Keratinocyte (primary cell): ENCODE measurements around the gene MEG3.

Experiments
- EZH2 ChIP-seq: IDR thresholded peaks from one replicate; pipeline ENCODE4 v1.6.1; 2012; ENCODE audit warnings: inconsistent platforms, mild to moderate bottlenecking, low read length, moderate library complexity
- TF ChIP-seq, protein P1 (sequence below), 3 experiments: IDR thresholded peaks in 1 of 3; conservative IDR thresholded peaks in 1 of 3; optimal IDR thresholded peaks in 1 of 3; 2 replicates in 2 of 3; 3 replicates in 1 of 3; pipeline versions ENCODE3 to v1.5.1; 2011; ENCODE audit warnings: low read length in 3 of 3, mild to moderate bottlenecking in 3 of 3, moderate library complexity in 2 of 3, control low read depth in 1 of 3, inconsistent platforms in 1 of 3; ENCODE audit not compliant: insufficient read depth in 2 of 3; ENCODE audit errors: extremely low read depth in 1 of 3

DNA sequence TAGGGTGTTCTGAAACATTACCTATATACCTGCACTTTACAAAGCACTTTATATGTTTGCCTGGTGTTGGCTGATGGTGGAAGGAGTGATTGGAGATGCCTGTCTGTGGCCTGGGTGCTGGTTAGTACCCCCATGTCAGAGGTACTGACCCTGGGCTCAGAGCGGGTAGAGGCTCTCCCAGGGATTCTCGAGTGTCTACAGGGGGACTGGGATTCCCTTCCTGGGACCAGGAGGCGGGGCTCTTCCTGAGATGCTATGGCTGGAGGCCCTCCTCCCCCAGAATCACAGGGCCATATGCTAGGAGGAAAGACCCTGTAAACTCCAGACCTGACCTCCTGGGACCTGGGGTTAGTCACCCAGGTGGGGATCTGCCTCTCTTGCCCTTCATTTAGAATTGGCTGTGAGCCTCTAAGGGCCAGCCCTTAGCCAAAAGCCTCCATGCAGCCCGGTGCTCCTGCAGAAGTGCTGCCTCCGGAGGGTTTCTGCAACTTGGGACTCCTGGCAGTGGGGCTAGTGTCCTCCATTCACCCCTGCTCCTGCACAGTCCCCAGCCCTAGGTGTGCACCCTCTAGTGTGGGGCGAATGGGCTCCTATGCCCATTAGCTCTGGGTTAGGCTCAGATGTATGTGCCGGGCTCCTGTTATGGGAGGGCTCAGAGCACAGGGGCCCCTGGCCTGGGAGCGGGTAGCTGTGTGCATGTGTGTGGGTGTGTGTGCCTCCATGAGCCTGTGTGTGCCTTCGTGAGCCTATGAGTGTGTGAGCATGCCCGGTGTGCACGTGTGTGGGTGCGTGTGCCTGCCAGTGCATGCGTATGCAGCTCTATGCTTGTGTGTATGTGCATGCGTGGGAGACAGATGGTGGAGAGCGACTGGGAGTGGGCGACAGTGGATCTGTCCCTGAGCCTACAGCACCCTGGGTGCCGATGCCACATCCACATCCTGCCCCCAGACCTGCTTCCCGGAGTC lies 41.0 kb downstream of the MEG3 start:
- TF ChIP-seq EZH2: no peak
- TF ChIP-seq, protein P1, sequence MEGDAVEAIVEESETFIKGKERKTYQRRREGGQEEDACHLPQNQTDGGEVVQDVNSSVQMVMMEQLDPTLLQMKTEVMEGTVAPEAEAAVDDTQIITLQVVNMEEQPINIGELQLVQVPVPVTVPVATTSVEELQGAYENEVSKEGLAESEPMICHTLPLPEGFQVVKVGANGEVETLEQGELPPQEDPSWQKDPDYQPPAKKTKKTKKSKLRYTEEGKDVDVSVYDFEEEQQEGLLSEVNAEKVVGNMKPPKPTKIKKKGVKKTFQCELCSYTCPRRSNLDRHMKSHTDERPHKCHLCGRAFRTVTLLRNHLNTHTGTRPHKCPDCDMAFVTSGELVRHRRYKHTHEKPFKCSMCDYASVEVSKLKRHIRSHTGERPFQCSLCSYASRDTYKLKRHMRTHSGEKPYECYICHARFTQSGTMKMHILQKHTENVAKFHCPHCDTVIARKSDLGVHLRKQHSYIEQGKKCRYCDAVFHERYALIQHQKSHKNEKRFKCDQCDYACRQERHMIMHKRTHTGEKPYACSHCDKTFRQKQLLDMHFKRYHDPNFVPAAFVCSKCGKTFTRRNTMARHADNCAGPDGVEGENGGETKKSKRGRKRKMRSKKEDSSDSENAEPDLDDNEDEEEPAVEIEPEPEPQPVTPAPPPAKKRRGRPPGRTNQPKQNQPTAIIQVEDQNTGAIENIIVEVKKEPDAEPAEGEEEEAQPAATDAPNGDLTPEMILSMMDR (optimal IDR thresholded peaks at IDR 0.05 in 1 of 3, IDR thresholded peaks at IDR 0.05 in 1 of 3, conservative IDR thresholded peaks at IDR 0.05 in 1 of 3; ENCODE audit: extremely low read depth in 1 of 3, insufficient read depth in 2 of 3, low read length in 3 of 3): no peak
